GM12874 (cell line): Measurements from ENCODE around the gene FGF3.

Experiments used
- TF ChIP-seq, protein P1 (sequence below): IDR thresholded peaks from 2 replicates; pipeline ENCODE4 v1.5.1; 2011; ENCODE audit warnings: low read depth, mild to moderate bottlenecking, control low read depth, low read length, moderate library complexity; ENCODE audit not compliant: insufficient read depth

The FGF3 gene

DNA sequence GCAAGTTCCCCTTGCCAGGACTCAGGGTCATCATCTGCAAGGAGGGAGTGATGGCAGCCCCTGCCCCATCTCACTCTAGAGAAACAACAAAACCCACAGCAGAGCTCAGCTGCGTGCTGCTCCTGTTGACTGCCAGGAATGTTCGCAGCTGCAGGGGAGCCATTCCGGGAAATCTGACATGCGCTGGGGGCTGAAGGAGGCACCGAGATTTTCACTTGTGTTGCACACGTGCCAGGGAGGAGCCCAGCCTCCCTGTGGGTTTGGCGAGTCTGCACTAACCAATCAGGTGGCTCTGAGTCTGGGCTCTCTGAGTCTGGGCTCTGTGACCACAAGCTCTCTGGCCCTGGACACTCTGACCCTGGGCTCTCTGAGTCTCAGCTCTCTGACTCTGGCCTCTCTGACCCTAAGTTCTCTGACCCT, 10.5 kb downstream of the FGF3 start:
- TF ChIP-seq, protein P1, sequence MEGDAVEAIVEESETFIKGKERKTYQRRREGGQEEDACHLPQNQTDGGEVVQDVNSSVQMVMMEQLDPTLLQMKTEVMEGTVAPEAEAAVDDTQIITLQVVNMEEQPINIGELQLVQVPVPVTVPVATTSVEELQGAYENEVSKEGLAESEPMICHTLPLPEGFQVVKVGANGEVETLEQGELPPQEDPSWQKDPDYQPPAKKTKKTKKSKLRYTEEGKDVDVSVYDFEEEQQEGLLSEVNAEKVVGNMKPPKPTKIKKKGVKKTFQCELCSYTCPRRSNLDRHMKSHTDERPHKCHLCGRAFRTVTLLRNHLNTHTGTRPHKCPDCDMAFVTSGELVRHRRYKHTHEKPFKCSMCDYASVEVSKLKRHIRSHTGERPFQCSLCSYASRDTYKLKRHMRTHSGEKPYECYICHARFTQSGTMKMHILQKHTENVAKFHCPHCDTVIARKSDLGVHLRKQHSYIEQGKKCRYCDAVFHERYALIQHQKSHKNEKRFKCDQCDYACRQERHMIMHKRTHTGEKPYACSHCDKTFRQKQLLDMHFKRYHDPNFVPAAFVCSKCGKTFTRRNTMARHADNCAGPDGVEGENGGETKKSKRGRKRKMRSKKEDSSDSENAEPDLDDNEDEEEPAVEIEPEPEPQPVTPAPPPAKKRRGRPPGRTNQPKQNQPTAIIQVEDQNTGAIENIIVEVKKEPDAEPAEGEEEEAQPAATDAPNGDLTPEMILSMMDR = no peak

GRCh38 chr11:69807106-69807815, 12.0 kb downstream of the FGF3 start:
- TF ChIP-seq, protein P1 = no peak

GRCh38 chr11:69804769-69805508, 14.3 kb downstream of the FGF3 start:
- TF ChIP-seq, protein P1 = no peak

DNA sequence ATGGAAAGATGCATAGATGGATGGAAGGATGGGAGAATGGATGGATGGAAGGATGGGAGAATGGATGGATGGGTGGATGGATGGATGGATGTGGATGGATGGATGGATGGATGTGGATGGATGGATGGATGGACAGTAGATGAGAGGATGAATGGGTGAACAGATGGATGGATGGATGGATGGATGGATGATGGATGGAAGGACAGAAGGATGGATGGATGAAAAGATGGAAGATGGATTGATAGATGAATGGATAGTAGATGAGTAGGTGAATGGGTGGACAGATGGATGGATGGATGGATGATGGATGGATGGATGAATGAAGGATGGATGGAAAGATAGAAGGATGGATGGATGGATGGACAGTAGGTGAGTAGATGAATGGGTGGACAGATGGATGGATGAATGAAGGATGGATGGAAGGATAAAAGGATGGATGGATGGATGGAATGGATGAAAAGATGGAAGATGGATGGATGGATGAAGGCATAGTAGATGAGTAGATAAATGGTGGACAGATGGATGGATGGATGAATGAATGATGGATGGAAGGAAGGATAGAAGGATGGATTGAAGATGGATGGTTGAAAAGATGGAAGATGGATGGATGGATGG, 15.5 kb downstream of the FGF3 start:
- TF ChIP-seq, protein P1 = no peak

DNA sequence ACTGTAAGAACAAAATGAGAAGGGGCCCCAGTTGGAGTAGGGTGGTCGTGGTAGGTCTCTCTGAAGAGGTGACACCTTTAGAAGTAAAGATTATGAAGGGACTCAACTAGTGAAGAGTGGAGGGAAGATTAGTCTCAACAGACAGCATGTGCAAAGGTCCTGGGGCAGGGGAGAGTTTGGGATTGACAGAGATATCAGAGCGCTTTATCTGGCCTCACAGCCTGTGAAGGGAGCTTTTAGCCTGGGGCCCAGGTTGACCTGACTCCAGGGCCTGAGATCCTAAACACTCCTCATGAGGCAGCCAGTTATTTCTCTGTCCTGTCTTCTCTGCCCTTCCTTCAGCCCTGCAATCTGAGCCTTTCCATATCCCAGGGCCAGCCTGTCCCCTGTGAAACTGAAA, 16.2 kb downstream of the FGF3 start:
- TF ChIP-seq, protein P1 = no peak

GRCh38 chr11:69802590-69802989, 16.6 kb downstream of the FGF3 start:
- TF ChIP-seq, protein P1 = no peak
